Type B pancreatic cell (in vitro differentiated cells): Measurements from ENCODE around the gene EFR3B. TPM values are rescaled to one million over a fixed set of nuclear protein-coding genes. Genes with fewer than 3 reads are reported as not detected.

ENCODE experiments used
- DNase-seq: peaks from one replicate; pipeline ENCODE4 v3.0.0; 2021; ENCODE audit warnings: mixed read lengths; ENCODE audit not compliant: unreplicated experiment; ENCODE audit errors: extremely low spot score
- H3K27ac Mint-ChIP-seq: 2 replicates; pipeline ENCODE4 v1.8.0; 2021; ENCODE audit warnings: mild to moderate bottlenecking, mixed read lengths
- H3K27me3 Mint-ChIP-seq: 2 replicates; pipeline ENCODE4 v1.8.0; 2021; ENCODE audit warnings: mixed read lengths
- H3K36me3 Mint-ChIP-seq: 2 replicates; pipeline ENCODE4 v1.8.0; 2021; ENCODE audit warnings: mixed read lengths
- H3K4me1 Mint-ChIP-seq: one replicate; pipeline ENCODE4 v1.8.0; 2021; ENCODE audit warnings: mixed read lengths; ENCODE audit not compliant: unreplicated experiment
- H3K4me3 Mint-ChIP-seq: 2 replicates; pipeline ENCODE4 v1.8.0; 2021; ENCODE audit warnings: mild to moderate bottlenecking, mixed read lengths
- H3K9me3 Mint-ChIP-seq: 2 replicates; pipeline ENCODE4 v1.8.0; 2021; ENCODE audit warnings: mixed read lengths
- total RNA-seq: library from RNA; stranded (reverse); gene quantifications from 2 replicates; pipeline ENCODE4 v1.2.1, GENCODE V29; 2021; ENCODE audit warnings: low replicate concordance
- TF ChIP-seq, protein P1 (sequence below): fragments of 200-600 bp; sonication (generic); conservative IDR thresholded peaks from 2 replicates; pipeline ENCODE4 v1.5.0; 2021; ENCODE audit warnings: antibody characterized with exemption, mild to moderate bottlenecking

EFR3B gene
- total RNA-seq, 1 donor from 2014 or later = 12.4 TPM

DNA sequence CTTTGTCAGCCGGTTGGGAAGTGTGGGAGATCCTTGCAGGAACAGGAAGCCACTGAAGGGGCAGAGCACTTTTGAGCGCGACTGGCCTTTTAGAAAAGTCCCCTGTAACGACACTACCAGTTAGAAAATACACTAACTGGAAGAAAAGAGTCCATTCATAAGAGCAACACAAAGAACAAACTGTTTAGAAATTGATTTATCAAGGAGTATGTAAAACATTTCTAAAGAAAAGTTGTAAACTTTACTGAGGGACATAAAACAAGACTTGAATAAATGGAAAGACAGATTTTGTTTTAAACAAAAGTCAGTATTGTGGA is 156.3 kb downstream of the EFR3B start:
- TF ChIP-seq, protein P1, sequence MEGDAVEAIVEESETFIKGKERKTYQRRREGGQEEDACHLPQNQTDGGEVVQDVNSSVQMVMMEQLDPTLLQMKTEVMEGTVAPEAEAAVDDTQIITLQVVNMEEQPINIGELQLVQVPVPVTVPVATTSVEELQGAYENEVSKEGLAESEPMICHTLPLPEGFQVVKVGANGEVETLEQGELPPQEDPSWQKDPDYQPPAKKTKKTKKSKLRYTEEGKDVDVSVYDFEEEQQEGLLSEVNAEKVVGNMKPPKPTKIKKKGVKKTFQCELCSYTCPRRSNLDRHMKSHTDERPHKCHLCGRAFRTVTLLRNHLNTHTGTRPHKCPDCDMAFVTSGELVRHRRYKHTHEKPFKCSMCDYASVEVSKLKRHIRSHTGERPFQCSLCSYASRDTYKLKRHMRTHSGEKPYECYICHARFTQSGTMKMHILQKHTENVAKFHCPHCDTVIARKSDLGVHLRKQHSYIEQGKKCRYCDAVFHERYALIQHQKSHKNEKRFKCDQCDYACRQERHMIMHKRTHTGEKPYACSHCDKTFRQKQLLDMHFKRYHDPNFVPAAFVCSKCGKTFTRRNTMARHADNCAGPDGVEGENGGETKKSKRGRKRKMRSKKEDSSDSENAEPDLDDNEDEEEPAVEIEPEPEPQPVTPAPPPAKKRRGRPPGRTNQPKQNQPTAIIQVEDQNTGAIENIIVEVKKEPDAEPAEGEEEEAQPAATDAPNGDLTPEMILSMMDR = no peak
- H3K4me1 Mint-ChIP-seq = peaks cover 12% of the 10 kb centered on the region
- no peaks in the 10 kb centered on the region for H3K27me3 Mint-ChIP-seq
- H3K27ac Mint-ChIP-seq = no peak overlapping the region
- H3K36me3 Mint-ChIP-seq = no peaks in the 10 kb centered on the region
- no peak overlapping the region for H3K4me3 Mint-ChIP-seq
- DNase-seq = no peak
- H3K9me3 Mint-ChIP-seq = no peaks in the 10 kb centered on the region

DNA sequence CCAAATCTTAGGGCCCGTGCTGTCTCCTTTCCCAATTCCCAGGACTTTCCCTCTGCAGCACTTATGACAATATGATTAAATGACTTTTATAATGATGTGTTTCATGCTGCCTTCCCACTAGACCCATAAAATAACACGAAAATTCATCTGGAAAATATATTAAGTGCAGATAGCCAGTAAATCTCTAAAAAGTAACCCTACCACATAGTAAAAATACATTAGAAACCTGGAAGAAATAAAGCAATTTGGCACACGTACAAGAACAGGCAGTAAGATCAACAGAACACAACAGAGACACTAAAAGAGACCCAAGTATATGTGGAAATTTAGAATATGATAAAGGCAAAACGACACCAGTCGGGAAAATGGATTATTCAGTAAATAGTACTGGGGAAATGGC is 156.7 kb downstream of the EFR3B start:
- TF ChIP-seq, protein P1 = no peak
- H3K36me3 Mint-ChIP-seq = no peaks in the 10 kb centered on the region
- H3K4me3 Mint-ChIP-seq = no peak overlapping the region
- H3K4me1 Mint-ChIP-seq = peaks cover 12% of the 10 kb centered on the region
- no peaks in the 10 kb centered on the region for H3K9me3 Mint-ChIP-seq
- DNase-seq = no peak
- no peaks in the 10 kb centered on the region for H3K27me3 Mint-ChIP-seq
- H3K27ac Mint-ChIP-seq = no peak overlapping the region

DNA sequence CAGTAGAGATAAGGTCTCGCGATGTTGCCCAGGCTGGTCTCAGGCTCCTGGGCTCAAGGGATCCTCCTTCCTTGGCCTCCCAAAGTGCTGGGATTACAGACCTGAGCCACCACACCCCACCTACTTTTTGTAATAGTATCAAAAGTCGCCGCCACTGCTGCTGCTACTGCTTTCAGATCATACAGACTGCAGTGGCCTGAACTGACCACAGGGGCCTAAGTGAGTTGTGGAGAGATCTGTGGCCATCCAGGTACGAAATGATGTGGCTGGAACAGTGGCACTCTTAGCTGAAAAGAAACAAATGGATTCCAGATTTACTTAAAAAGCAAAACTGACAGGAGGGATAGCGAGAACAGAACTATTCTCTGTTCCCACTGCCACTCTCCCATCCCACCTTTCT is 159.4 kb downstream of the EFR3B start:
- H3K27ac Mint-ChIP-seq = no peak overlapping the region
- TF ChIP-seq, protein P1 = peak; percentile 58
- no peaks in the 10 kb centered on the region for H3K27me3 Mint-ChIP-seq
- no peaks in the 10 kb centered on the region for H3K36me3 Mint-ChIP-seq
- no peak overlapping the region for H3K4me3 Mint-ChIP-seq
- H3K4me1 Mint-ChIP-seq = peaks cover 9% of the 10 kb centered on the region
- no peak for DNase-seq
- H3K9me3 Mint-ChIP-seq = no peaks in the 10 kb centered on the region

DNA sequence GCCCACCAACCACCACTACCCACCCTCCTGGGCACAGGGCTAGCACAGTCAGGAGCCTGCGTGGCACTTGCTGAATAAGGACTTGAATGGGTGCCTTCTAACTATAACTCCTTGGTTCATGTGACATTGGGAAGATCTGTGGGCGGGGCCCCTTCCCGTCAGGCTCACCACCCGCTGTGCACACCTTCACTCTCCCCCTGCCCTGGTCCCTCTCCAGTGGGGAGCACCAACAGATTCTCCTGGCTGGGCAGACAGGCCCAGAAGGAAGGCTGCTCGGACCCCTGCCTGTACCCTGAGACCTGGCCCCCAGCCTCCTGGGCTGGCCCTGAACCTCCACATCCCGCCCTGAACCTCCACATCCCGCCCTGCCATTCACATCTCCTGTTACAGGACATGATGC is 159.9 kb downstream of the EFR3B start:
- H3K4me1 Mint-ChIP-seq = peaks cover 9% of the 10 kb centered on the region
- no peak for DNase-seq
- no peak overlapping the region for H3K4me3 Mint-ChIP-seq
- H3K27ac Mint-ChIP-seq = no peak overlapping the region
- TF ChIP-seq, protein P1 = no peak
- H3K9me3 Mint-ChIP-seq = no peaks in the 10 kb centered on the region
- H3K36me3 Mint-ChIP-seq = no peaks in the 10 kb centered on the region
- H3K27me3 Mint-ChIP-seq = no peaks in the 10 kb centered on the region

DNA sequence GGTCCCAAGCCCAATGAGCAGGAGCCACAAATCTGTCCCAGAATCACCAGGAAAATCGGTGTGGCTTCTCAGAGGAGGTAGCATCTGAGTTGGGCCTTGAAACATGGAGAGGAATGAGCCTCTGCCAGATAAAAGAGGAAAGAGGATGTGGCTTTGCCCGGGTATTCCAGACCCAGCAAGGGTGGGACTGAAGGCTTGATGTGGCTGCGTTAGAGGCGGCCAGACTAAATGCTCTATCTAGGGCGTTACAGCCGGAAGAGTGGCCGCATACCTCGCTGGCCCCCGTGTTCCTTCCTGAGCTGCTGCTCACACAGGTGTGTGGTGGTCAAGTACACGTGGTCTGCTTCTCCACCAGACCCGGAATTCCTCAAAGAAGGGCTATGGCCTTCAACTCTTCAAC is 160.4 kb downstream of the EFR3B start:
- TF ChIP-seq, protein P1 = no peak
- peaks cover 9% of the 10 kb centered on the region for H3K4me1 Mint-ChIP-seq
- no peaks in the 10 kb centered on the region for H3K36me3 Mint-ChIP-seq
- no peak for DNase-seq
- H3K4me3 Mint-ChIP-seq = no peak overlapping the region
- no peaks in the 10 kb centered on the region for H3K9me3 Mint-ChIP-seq
- H3K27ac Mint-ChIP-seq = peak overlapping the region; percentile 16
- H3K27me3 Mint-ChIP-seq = no peaks in the 10 kb centered on the region

DNA sequence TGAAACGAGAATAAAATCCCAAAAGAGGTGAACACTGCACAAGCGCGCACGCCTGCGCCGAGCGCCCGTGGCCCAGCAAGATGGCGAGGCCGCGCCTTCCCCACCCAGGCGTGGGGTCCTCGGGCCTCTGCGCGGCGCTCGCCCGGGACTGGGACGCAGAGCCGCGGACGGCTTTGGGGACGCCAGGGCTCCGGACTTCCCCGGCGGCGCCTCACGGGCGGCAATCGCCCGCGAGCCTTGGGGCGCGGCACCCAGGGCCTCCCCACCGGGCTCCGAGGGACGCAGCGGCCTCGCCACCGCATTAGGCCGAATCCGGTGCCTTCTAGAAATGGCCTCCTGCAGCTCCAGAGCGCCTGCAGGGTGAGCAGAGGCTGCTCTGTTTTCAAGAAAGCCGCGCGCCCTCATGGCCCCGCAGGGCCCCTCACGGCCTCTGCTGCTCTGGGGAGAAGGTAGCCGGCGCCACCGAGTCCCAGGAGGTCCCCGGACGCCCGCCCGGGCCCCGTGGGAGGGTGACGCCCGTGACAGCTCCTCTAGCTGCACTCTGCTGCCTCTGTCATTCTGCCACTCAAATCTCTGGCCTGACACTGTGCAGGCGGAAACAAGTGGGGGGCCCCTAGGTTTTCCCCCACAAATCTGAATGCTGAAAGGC is 162.4 kb downstream of the EFR3B start:
- H3K27me3 Mint-ChIP-seq = no peaks in the 10 kb centered on the region
- no peaks in the 10 kb centered on the region for H3K9me3 Mint-ChIP-seq
- H3K4me3 Mint-ChIP-seq = no peak overlapping the region
- TF ChIP-seq, protein P1 = no peak
- no peak overlapping the region for H3K27ac Mint-ChIP-seq
- H3K36me3 Mint-ChIP-seq = no peaks in the 10 kb centered on the region
- H3K4me1 Mint-ChIP-seq = no peaks in the 10 kb centered on the region
- no peak for DNase-seq
